NB4 (cell line): Measurements from ENCODE around the gene TFE3.

Source experiments
- DNase-seq: peaks from one replicate; pipeline ENCODE4 v3.0.0; 2010; ENCODE audit warnings: low read depth
- H3K4me3 ChIP-seq: one replicate; pipeline ENCODE4 v1.5.1; 2011; ENCODE audit warnings: mild to moderate bottlenecking, low read depth, low read length, moderate library complexity
- CTCF ChIP-seq: IDR thresholded peaks from one replicate; pipeline ENCODE4 v1.5.1; 2012; ENCODE audit warnings: low read depth, low read length
- MAX ChIP-seq: IDR thresholded peaks from 2 replicates; pipeline ENCODE4 v1.6.1; 2011; ENCODE audit warnings: low read depth, low read length
- MYC ChIP-seq: IDR thresholded peaks from 2 replicates; pipeline ENCODE4 v1.6.1; 2011; ENCODE audit warnings: low read depth, low read length
- POLR2A ChIP-seq: IDR thresholded peaks from 2 replicates; pipeline ENCODE4 v1.6.1; 2011; ENCODE audit warnings: mild to moderate bottlenecking; ENCODE audit not compliant: insufficient read length; ENCODE audit errors: extremely low read depth

The TFE3 gene

GRCh38 chrX:49069038-49069437 is 25.9 kb upstream of the TFE3 start:
- TF ChIP-seq CTCF: no peak
- TF ChIP-seq MAX: no peak
- TF ChIP-seq MYC: no peak
- TF ChIP-seq POLR2A: no peak
- no peak overlapping the region for H3K4me3 ChIP-seq
- no peak for DNase-seq

GRCh38 chrX:49067285-49068120 is 24.3 kb upstream of the TFE3 start:
- H3K4me3 ChIP-seq: no peak overlapping the region
- DNase-seq: no peak
- TF ChIP-seq POLR2A (no peak), CTCF (no peak), MAX (no peak), MYC (no peak)

- no peak overlapping the region for H3K4me3 ChIP-seq
- TF ChIP-seq CTCF: no peak
- TF ChIP-seq MAX: no peak
- no peak for TF ChIP-seq MYC
- no peak for TF ChIP-seq POLR2A
- no peak for DNase-seq
Measured at GRCh38 chrX:49066690-49067089, 23.5 kb upstream of the TFE3 start.

- TF ChIP-seq POLR2A: no peak
- no peak for TF ChIP-seq MYC
- no peak for DNase-seq
- H3K4me3 ChIP-seq: no peak overlapping the region
Measured at GRCh38 chrX:49066278-49066677, 23.1 kb upstream of the TFE3 start.

GRCh38 chrX:49064735-49065134 is 21.6 kb upstream of the TFE3 start:
- H3K4me3 ChIP-seq: no peak overlapping the region
- DNase-seq: no peak
- TF ChIP-seq MAX (no peak), MYC (no peak), CTCF (no peak), POLR2A (no peak)

GRCh38 chrX:49064303-49064702 is 21.1 kb upstream of the TFE3 start:
- TF ChIP-seq POLR2A (no peak), MYC (no peak), MAX (no peak), CTCF (no peak)
- no peak for DNase-seq
- no peak overlapping the region for H3K4me3 ChIP-seq
